ENCODE data around the gene TBX15.

The TBX15 gene

DNA sequence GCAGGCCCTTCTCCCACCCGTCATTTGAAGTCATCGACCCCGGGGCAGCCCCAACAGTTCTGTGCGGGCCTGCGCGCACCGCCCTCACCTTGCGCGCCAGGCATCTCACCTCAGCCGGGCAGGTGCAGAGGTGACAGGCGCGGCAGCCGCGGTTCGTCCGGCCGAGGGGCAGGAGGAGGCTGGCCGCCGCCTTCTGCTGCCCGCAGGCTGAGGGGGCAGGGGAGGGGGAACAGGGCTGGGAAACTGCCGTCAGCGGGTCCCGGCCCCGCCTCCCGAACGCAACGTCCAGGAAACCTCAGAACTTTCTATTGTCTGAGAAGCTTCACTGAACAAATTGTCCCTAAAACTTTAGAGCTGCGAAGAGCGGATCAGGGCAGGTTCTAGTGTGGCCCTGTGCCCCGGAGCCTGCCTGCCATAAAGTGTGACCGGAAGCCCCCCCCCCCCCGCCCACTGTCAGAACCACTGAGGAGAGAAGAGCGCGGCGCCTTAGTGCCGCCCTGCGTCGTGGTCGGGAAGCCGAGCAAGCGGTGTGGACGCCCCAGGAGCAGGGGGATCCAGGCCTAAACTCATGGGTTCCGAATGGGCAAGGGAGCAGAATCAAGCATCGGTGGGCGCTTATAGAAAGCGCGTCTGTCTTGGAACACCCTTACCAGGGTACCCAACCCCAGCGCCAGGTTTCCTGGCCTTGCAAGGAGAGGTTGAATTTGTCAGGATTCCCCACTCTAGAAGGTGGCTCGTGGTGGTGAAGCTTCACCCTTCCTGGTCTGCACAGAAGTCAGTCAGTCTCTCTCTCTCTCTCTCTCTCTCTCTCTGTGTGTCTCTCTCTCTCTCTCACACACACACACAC lies 13.3 kb upstream of the TBX15 start:
- DNase-seq: no peak

DNA sequence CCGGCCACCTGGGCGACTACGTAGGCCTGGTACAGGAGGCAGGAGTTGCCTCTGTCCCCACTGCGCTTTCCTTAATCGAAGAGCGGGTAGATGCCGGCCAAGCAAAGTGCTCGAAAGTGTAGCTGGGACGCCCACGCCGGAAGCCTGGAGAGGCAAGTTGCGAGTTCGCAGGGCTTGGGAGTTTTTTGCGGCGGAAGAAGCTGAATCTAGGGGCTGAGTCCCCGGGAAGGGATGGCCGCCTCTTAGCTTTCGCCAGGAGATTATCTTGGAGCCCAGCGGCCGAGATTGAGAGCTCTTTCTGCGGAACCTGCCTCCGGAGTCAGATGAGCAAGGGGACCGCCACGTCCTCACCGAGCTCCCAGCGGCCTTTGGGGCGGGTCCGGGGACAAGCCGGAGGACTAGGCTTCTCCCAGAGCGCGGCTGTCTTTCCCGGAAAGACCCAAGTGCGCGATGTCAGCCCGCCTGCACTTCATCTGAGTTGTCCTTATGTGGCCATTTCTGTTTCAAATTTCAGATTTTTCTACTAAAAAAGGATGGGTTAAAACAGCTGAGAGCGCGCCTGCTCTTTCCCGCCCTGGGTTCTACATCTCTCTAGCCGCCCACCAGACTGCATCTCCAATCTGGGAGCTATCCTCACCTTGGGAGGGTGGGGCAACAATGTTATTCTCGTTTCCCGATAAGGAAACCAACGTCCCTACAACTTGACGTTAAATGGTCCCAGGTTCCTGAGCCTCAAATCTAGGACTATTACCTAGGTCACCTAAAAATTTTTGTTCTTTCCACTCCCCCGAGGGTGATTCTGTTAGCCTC lies 12.4 kb upstream of the TBX15 start:
- DNase-seq: no peak

DNA sequence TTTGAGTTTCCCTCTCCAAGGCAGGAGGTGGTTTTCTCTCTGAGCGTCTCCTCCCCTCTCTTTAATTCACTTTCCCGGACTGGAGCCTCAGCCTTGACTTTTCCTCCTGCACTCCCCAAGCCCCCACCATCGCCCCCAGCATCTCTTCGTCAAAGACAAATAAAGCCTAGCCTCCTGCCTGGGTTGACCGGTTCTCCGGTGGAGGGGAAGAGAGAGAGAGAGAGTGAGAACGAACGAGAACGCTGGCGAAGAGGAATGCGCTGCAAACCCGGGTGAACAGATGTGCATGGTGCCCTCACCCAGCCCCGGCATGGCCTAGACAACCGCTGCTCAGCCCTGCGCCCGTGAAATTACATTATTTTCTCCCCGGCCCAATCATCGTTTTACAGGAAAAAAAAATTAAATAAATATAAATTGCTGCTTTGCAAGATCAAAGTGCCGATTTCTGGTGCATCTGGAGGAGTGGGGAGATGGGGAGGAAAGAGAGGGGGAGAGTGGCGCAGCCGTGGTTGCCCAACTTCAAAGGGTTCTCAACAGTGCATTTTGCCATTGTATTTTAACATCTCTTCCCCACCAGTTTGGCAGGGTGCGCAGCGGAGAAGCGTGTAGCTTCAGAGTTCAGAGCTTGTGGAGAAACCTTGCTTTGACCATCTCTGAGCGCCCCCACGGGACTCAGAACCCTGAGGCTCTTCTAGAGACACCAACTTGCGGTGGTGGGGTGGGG lies 11.4 kb upstream of the TBX15 start:
- DNase-seq: no peak

DNA sequence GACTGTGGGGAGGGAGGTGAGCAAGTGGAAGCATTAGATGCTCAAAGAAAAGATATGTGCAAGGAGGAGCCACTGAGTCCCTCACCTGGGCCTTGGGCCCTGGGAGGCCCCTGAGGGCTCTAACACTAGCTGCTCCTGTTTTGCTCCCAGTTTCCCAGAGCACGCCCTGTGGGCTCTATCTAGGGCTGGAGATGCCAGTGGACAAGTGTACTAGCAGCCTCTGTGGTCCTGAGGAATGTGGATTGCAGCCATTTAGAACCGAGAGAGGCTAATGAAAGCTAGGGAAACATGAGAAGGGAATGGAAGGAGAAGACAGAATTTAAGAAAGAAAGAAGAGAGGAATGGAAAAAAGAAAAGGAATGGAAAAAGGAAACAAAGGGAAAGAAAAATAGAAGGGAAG lies 10.0 kb upstream of the TBX15 start:
- no peak for DNase-seq

DNA sequence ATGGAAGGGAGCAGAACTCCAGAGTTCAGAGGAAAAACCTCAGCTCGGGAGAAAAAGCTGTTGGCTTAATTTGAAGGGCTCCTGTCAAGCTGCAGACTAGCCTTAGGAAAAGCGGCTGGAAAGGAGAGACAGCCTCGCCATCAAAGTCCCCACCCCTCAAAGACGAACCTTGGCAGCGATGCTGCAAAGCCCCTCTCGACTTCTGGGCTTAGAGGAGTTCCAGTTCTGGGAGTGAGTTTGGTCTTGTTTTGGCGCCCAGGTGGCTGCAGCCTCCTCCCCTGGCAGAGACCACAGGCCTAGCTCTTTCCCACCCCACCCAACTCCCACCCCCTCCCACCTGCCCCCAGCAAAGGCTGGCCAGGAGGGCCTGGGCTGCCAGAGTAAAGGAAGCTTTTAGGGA lies 9.1 kb upstream of the TBX15 start:
- DNase-seq: no peak

DNA sequence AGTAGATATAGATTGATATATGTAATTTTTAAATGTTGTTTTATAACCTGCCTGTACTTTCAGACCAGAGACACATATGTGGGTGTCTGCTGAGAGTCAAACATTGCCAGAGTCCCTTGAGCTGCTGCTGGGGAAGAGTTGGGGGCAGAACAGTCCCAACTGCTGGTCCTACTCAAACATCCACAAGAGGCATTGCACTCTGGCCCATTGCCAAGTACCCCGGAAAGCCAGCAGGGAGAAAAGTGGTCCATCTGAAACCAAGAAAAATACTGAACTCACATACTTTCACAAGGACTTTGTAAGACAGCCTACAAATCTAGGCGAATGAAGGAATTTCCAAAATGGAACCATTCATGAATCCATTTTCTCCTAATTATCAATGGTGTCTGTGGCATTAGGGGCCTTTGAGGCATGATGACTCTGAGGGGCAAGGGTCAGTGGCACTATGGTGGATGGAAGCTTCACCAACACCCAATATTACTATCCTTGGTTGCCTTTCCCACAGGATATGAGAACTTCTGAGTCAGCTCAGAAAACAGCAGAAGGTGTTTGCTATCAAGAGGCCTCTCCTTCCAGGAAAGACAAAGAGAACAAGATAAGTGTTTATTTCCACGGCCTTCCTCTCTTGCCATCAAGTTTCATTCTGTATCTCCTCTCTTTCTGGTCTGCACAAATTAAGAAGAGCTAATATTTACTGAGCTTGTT lies 7.3 kb upstream of the TBX15 start:
- no peak for DNase-seq

DNA sequence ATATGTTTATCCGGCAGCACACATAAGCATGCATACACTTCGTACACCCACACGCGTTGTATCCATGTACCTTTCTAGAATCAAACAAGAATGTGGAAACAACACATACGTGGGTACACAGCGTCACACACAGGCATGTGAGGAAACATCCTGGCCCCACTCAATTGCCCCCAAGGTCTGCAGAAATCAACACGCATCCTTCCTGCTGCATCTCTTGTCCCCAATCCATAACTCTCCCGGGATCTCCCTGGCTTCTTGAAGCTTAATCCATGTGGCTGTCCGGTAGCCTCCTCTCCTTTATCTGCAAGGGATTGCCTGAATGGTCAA lies 5.5 kb upstream of the TBX15 start:
- DNase-seq: no peak

DNA sequence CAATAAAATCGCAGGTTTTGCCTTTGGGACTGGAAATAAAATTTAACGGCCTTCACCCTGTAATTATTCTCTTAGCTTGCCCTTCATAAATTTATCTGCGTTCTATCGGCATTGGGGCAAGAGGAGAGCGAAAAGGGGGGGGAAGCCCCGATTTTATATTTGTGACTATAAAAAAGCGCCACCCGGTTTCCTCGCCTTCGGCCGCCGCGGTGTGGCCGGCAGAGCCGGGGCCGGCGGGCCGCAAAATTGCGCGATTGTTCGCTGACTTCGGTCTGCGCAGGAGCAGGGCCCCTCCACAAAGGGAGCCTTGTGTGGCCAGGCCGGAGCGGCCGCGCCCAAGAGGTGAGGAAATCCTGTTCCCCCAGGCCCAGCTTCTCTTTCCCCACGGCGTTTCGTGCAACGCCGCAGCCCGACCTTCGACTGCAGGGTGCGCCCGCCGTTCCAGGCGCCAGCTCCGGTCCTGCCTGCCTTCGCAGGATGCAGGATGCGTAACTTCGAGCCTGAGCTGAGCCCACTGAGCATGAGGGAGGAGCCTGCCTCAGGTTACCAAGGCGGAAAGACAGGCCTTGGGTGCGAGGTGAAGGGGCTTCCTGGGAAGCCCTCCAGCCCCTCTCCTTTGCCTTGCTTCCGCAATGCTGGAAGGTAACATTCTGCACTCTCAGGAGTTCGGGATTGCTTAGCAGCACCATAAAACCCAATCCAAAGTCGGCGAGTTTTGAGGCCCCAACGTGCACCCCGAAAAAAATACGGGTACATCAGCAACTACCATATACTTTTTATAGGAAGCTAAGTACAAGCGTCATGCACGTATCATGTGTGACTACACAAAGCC lies 4.9 kb upstream of the TBX15 start:
- DNase-seq: no peak

DNA sequence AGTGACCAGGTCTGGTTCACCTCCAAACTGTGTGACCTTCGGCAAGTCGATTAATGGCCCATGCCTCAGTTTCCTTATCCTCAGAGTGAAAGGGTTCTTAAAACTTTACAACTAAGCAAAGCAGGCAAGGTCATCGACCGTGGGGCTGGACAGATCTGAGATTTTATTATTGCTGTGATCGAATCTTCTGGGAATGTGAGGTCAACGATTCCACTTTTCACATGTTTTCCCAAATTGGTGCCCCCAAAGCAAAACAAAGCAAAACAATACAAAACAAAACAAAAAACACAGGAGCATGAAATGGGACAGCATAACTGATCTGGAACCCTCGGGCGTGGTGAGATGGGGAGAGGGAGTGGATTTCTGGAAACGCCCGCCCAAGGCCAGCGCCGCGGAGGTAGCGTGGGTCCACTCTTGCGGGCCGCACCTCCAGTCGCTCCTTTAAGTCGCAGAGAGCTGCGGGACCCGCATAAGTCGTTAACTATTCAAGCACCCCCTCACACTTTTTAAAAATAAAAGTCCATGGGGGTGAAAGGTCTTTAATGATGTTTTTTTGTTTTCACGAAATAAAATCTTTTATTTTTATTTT lies 4.2 kb upstream of the TBX15 start:
- no peak for DNase-seq

DNA sequence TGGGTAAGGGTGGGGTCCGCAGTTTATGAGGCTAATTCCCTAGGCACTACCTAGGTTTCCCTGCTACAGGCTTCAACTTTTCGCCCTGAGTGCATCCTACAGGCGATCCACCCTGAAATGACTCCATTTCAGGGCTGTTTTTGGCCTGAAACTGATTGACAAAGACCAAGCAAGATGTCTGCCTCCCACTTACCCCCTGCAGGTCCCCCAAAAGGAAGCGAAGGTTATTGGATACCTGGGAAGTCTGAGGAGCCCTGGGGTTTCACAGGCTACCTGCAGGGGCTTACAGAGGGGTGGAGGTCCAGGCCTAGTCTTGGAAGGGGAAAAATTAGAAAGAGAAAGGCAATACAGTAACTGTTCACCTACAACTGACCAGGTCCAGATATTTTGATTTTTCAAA lies 3.3 kb upstream of the TBX15 start:
- DNase-seq: no peak

DNA sequence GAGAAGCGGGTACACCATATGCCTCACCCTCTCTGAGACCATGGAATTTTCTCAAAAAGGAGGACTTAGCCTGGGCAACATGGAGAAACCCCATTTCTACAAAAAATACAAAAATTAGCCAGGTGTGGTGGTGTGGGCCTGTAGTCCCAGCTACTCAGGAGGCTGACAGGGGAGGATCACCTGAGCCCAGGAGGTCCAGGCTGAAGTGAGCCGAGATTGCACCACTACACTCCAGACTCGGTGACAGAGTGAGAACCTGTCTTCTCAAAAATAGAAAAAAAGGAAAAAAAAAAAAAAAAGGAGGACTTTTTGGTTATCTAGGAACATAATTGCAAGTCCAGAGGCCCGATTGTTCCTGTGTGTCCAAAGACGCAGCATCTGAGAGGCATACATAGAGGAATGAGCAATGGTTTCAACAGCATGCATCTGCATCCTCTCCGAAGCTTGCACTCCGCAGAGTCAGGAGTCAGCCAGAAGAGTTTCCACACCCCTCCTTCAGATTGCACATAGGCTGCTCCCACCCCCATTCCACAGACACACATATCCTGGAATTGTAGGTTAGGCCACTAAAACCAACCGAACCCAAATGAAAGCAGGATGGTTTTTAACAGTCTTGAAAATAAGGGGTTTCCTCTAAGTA lies 2.5 kb upstream of the TBX15 start:
- no peak for DNase-seq

DNA sequence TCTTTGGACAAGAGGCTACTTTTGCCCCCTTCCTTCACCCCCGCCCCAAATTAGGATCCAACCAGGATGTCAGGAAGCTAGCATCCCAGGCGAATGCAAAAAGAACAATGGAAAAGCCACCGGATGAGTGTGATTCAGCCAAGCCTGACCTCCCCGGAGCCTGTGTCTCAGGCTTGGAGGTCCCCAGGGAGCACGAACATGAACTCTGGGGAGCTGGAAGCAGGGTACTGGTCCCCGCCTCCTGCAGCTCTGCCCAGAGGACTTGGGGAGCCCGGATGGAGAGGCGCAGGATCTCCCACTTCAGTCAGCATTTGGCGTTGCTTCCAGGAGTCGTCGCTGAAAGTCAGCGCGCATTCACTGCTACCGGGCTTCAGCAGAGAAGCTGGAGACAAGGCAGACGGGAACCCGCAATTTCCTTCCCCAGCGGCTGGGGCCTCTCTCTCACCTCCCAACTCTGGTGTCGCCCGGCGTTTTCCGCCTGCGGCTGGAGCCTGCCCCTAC lies 1.8 kb upstream of the TBX15 start:
- no peak for DNase-seq

DNA sequence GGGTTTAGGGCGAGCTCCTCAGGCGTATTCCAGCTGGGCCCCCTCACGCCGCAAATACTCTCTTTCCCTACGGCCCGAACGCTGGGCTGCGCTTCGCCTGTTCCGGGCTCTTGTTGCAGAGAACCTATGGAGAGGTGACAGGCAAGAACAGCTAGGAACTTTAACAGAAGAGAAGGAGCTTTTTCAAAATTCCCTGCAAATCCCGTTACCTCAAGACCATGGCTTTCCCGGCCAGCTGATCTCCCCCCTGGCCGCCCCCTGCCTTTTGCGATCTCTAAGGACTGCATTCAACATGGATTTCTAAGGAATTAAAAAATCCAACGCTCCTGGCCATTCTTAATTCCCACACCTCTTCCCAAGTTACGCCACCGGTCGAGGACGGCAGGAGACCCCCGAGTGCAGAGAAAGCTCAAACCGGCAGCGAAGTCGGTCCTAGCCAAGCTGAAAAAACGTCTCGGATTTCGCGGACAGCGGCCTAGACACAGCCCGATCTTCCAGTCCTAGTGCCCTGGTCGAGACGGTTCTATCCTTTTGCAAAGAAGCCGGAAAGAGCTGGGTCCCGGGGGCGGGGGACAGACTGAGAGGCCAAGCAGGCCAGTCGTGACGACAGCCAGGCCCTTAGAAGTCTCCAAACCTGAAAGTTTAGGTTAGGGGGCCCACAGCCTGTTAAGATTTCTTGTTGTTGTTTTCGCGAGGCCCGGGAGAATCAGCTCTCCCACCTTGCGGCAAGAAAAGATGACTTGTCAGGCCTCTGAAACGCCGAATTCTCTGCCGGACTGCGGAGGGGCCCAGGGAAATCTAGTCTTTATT lies 1.1 kb upstream of the TBX15 start:
- no peak for DNase-seq

DNA sequence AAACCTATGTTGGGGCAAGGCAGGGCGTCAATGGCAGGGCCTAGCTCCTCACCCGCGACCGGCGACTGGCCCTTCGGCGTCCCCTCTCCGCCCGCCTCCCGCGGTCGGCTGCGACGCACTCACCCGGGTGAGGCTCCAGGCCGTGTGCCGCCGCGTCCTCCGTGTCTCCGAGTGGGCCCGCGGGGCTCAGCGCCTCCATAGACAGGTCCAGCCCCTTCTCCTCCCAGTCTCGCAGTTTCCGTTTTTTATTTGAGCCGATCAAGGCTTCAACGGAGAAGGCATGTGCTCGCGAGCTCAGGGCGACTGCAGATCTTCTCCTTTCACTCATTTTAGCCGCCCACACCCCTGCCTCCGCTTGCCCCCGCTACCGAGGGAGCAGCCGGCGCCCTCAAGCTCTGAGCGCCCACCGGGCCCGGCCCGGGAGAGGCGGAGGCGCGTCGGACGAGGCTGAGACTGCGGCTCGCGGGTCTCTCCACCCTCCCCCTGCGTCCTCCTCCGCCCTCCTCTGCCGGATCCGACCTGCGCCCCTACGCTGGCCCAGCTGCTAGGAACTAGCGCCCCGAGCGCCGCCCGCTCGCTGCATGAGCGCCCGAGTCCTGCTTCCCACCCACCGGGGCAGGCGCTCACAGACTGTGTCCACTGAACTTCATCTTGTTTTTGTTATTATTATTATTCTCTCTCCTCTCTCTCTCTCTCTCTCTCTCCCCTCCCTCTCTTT lies 516 bp downstream of the TBX15 start:
- DNase-seq: peak; percentile 51

DNA sequence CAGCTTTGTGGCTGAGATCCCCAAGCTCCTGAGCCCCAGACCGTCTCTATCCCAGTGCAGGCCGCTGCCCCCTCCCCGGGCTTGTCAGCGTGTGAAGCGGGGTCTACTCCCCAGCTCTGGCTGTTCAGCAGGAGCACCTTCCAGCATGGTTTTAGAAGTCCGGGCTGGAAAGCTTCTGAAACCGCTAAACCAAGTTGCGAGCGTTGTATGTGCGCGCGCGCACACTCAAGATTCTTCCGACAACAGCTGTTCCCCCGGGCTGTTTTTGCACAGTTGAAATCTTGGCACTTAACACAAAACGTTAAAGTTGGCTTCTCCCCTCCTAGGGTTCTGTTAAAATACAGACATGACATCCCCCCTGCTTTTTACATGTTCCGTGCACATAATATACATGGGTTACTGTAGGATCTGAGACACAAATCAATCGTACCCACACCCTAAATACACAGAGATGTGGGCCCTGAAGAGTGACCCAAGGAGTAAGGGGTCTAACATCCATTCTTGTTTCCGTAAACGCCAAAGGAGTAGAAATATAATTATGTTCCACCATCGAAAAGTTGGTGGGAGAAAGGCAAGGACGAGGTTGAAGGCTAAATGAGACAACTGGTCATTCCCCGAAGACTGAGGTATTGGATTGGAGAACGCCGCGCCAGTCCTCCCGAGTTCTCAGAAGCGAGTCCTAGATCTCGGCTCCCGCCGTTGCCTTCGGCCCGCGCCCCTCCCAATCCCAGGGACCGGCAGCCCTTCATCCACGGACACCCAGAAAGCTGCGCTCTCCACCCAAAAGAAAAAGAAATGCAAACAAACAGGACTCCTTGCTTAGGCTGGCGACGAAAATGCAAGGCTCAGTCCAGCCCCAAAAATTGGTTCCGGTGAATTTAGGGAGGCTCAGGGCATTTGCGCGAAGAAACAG lies 1.3 kb downstream of the TBX15 start:
- DNase-seq: peak; percentile 45

DNA sequence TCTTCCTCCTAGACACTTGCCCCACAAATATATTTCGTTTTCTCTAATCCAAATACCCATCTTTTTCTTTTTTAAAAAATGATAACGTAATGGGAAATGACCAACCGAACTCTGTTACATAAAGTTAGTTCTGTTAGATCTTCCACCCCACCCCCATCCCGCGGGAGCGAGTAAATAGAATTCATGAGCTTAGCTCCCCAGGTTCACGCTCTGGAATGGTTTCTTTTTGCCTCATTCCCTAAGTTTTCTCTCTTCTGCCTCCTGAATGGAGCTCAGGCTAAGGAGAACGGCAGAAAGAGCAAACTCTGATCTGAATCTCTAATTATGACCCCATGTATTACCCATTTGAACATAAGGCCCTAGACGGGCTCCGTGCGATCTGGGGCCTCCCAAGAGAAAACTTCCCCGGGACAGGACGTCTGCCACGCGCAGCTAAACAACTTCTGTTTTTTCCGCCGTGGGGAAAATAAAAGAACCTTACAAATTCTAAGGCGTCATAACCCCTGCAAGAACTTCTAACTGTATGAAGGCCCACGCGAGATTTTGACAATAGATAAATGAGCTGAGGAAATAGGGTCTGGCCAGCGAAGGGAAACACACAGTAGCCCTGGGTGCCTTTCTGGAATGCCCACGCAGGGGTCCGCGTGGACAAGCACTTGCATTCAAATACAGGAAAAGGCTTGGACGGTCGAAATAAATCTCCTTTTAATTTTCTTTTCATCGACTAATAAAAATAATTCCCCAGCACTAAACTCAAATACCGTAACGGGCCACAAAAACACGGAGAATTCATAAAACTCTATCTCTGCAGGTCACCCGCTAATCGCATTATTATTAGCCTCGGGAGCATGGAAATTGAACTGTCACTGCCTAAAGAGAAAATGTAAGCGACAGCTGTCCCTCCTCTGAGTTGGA lies 2.2 kb downstream of the TBX15 start:
- DNase-seq: no peak
